Kidney (tissue), 13 donors: ENCODE data around the gene KRABD2.

Experiments used
- DNase-seq, 5 donors: peaks; one replicate each; pipeline ENCODE4 v3.0.0-alpha.2; 2013 to 2020
- FAIRE-seq: peaks from 2 replicates; lab custom pipeline; 2012; peaks lifted over from hg19 to GRCh38; lab: Jason Lieb, UNC
- H3K27ac ChIP-seq, 2 donors: one replicate each; pipeline ENCODE4 v1.7.0; 2013; ENCODE audit warnings: low read depth in 2 of 2, low read length in 2 of 2, inconsistent platforms in 1 of 2
- H3K27me3 ChIP-seq: one replicate; pipeline ENCODE4 v1.7.1; 2013; ENCODE audit warnings: low read length, inconsistent platforms; ENCODE audit not compliant: control insufficient read depth, insufficient read depth
- H3K36me3 ChIP-seq, 3 donors: one replicate each; pipeline versions ENCODE4 v1.7.0 to v1.7.1; 2013; ENCODE audit warnings: low read length in 3 of 3, control low read depth in 1 of 3, inconsistent platforms in 1 of 3; ENCODE audit not compliant: insufficient read depth in 3 of 3, control insufficient read depth in 2 of 3
- H3K4me1 ChIP-seq, 3 donors: one replicate each; pipeline versions ENCODE4 v1.7.0 to v1.7.1; 2013; ENCODE audit warnings: low read length in 3 of 3, inconsistent platforms in 1 of 3, low read depth in 1 of 3; ENCODE audit not compliant: control insufficient read depth in 2 of 3, insufficient read depth in 2 of 3
- H3K4me3 ChIP-seq, 3 donors: one replicate each; pipeline versions ENCODE4 v1.7.0 to v1.8.1; 2013; ENCODE audit warnings: low read length in 3 of 3, control low read depth in 1 of 3, inconsistent platforms in 1 of 3
- H3K9ac ChIP-seq, 3 donors: one replicate each; pipeline versions ENCODE4 v1.7.0 to v1.7.1; 2013; ENCODE audit warnings: low read length in 3 of 3, control low read depth in 1 of 3, inconsistent platforms in 1 of 3
- H3K9me3 ChIP-seq, 3 donors: one replicate each; pipeline versions ENCODE4 v1.7.0 to v1.7.1; 2013; ENCODE audit warnings: low read length in 3 of 3, control low read depth in 1 of 3, inconsistent platforms in 1 of 3; ENCODE audit not compliant: control insufficient read depth in 2 of 3, insufficient read depth in 1 of 3
- intact Hi-C: fragments of 100-400 bp; cut with DNase I; formaldehyde crosslinking; loops from one replicate; pipeline ENCODE4 v1.11.1; 2022
- TF ChIP-seq, protein P1 (sequence below): IDR thresholded peaks from 3 replicates; pipeline ENCODE4 v1.5.1; 2012; ENCODE audit warnings: mild to moderate bottlenecking, moderate library complexity, borderline replicate concordance; ENCODE audit not compliant: insufficient read depth; ENCODE audit errors: extremely low read depth
- donor health status: control.
- donor health status: control.
- donor health status: control.
- donor health status: control.
- donor health status: control.
- donor health status: DM: yes; HTN: yes; CAD: no.
- donor health status: Normal renal cell carcinoma (clear cell type).

The KRABD2 gene

GRCh38 chr17:8392674-8393469 is 16.4 kb upstream of the KRABD2 start:
- FAIRE-seq = no peak
- H3K27me3 ChIP-seq = no peaks in the 10 kb centered on the region
- no peak overlapping the region for H3K4me3 ChIP-seq
- H3K36me3 ChIP-seq = no peaks in the 10 kb centered on the region
- no peaks in the 10 kb centered on the region for H3K9me3 ChIP-seq
- intact Hi-C loops = no loop called here
- no peak overlapping the region for H3K9ac ChIP-seq
- no peak overlapping the region for H3K27ac ChIP-seq
- no peaks in the 10 kb centered on the region for H3K4me1 ChIP-seq
- DNase-seq = peak in 1 of 5 donors; percentile 75
- TF ChIP-seq, protein P1, sequence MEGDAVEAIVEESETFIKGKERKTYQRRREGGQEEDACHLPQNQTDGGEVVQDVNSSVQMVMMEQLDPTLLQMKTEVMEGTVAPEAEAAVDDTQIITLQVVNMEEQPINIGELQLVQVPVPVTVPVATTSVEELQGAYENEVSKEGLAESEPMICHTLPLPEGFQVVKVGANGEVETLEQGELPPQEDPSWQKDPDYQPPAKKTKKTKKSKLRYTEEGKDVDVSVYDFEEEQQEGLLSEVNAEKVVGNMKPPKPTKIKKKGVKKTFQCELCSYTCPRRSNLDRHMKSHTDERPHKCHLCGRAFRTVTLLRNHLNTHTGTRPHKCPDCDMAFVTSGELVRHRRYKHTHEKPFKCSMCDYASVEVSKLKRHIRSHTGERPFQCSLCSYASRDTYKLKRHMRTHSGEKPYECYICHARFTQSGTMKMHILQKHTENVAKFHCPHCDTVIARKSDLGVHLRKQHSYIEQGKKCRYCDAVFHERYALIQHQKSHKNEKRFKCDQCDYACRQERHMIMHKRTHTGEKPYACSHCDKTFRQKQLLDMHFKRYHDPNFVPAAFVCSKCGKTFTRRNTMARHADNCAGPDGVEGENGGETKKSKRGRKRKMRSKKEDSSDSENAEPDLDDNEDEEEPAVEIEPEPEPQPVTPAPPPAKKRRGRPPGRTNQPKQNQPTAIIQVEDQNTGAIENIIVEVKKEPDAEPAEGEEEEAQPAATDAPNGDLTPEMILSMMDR = no peak

DNA sequence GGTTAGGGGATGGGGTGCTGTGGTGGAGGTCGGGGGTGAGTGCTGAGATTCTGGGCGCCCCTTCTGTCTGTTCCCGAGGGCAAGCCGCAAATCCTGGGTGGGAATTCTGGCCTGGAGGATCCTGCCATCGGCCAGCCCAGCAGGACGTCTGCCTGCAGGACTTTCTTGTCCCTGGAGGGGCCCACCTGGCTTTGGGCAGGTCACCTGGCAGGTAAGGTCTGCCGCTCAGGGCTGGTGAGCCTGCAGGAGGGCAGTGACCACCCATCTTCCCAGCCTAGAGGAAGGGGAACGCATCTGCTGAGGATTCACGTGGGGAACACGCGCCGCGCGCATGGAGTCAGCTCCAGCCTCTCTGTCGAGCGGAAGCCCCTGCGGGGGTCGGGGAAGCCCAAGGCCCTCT is 15.8 kb upstream of the KRABD2 start:
- Histone ChIP-seq H3K4me3 (no peak overlapping the region), H3K9me3 (no peaks in the 10 kb centered on the region), H3K36me3 (no peaks in the 10 kb centered on the region), H3K9ac (no peak overlapping the region), H3K27ac (no peak overlapping the region), H3K27me3 (no peaks in the 10 kb centered on the region), H3K4me1 (no peaks in the 10 kb centered on the region)
- intact Hi-C loops = no loop called here
- FAIRE-seq (no peak), DNase-seq (no peak)
- TF ChIP-seq, protein P1 = no peak

- Histone ChIP-seq H3K36me3 (no peaks in the 10 kb centered on the region), H3K4me1 (no peaks in the 10 kb centered on the region), H3K9me3 (no peaks in the 10 kb centered on the region), H3K27ac (no peak overlapping the region), H3K9ac (no peak overlapping the region), H3K27me3 (no peaks in the 10 kb centered on the region), H3K4me3 (no peak overlapping the region)
- intact Hi-C loops = no loop called here
- no peak for DNase-seq
- TF ChIP-seq, protein P1 = no peak
- no peak for FAIRE-seq
These were observed 15.2 kb upstream of the KRABD2 start for GRCh38 chr17:8391711-8392110.
